ENCODE measurements around the gene PAX5.

The PAX5 gene

GRCh38 chr9:36956908-36957307, 77.2 kb downstream of the PAX5 start:
- H3K9me3 Mint-ChIP-seq, result no peaks in the 10 kb centered on the region
- no peak for ATAC-seq
- H3K4me3 Mint-ChIP-seq, result no peak overlapping the region
- peaks cover 37% of the 10 kb centered on the region for H3K27me3 Mint-ChIP-seq
- peaks cover 2% of the 10 kb centered on the region for H3K36me3 Mint-ChIP-seq (ENCODE audit: low read depth)
- no peaks in the 10 kb centered on the region for H3K4me1 Mint-ChIP-seq
- no peak overlapping the region for H3K27ac Mint-ChIP-seq
- DNase-seq, result no peak

- no peak for DNase-seq
- Mint-ChIP-seq H3K36me3 (ENCODE audit: low read depth) (peaks cover 2% of the 10 kb centered on the region), H3K27me3 (peaks cover 29% of the 10 kb centered on the region), H3K4me3 (no peak overlapping the region), H3K4me1 (peaks cover 12% of the 10 kb centered on the region), H3K9me3 (no peaks in the 10 kb centered on the region), H3K27ac (no peak overlapping the region)
- ATAC-seq, result no peak
Observed at GRCh38 chr9:36950389-36950788, 83.7 kb downstream of the PAX5 start.

GRCh38 chr9:36949466-36949865, 84.6 kb downstream of the PAX5 start:
- Mint-ChIP-seq H3K9me3 (no peaks in the 10 kb centered on the region), H3K36me3 (ENCODE audit: low read depth) (peaks cover 1% of the 10 kb centered on the region), H3K27ac (no peak overlapping the region), H3K4me3 (no peak overlapping the region), H3K4me1 (peaks cover 12% of the 10 kb centered on the region), H3K27me3 (peaks cover 25% of the 10 kb centered on the region)
- ATAC-seq, result no peak
- no peak for DNase-seq

GRCh38 chr9:36948051-36948450, 86.0 kb downstream of the PAX5 start:
- Mint-ChIP-seq H3K4me3 (no peak overlapping the region), H3K27ac (no peak overlapping the region), H3K4me1 (peaks cover 12% of the 10 kb centered on the region), H3K27me3 (peaks cover 14% of the 10 kb centered on the region), H3K9me3 (no peaks in the 10 kb centered on the region), H3K36me3 (ENCODE audit: low read depth) (no peaks in the 10 kb centered on the region)
- DNase-seq, result no peak
- no peak for ATAC-seq

- ATAC-seq, result no peak
- Mint-ChIP-seq H3K4me3 (no peak overlapping the region), H3K4me1 (peaks cover 12% of the 10 kb centered on the region), H3K27ac (no peak overlapping the region), H3K36me3 (ENCODE audit: low read depth) (no peaks in the 10 kb centered on the region), H3K27me3 (peaks cover 6% of the 10 kb centered on the region), H3K9me3 (no peaks in the 10 kb centered on the region)
- no peak for DNase-seq
Observed at GRCh38 chr9:36946653-36947052, 87.4 kb downstream of the PAX5 start.

- no peak for ATAC-seq
- no peak overlapping the region for H3K4me3 Mint-ChIP-seq
Observed at GRCh38 chr9:36945999-36946398, 88.1 kb downstream of the PAX5 start.

GRCh38 chr9:36942891-36943290, 91.2 kb downstream of the PAX5 start:
- Mint-ChIP-seq H3K27me3 (peaks cover 2% of the 10 kb centered on the region), H3K4me3 (no peak overlapping the region), H3K9me3 (no peaks in the 10 kb centered on the region), H3K36me3 (ENCODE audit: low read depth) (no peaks in the 10 kb centered on the region), H3K4me1 (peaks cover 8% of the 10 kb centered on the region), H3K27ac (no peak overlapping the region)
- DNase-seq (no peak), ATAC-seq (peak; percentile 25)

More at GRCh38 chr9:36945999-36946398, 88.1 kb downstream of the PAX5 start:
- Mint-ChIP-seq H3K27ac (no peak overlapping the region), H3K27me3 (peaks cover 6% of the 10 kb centered on the region), H3K4me1 (peaks cover 12% of the 10 kb centered on the region), H3K36me3 (ENCODE audit: low read depth) (no peaks in the 10 kb centered on the region), H3K9me3 (no peaks in the 10 kb centered on the region)
- DNase-seq, result no peak

- Mint-ChIP-seq H3K27ac (no peak overlapping the region), H3K27me3 (peaks cover 4% of the 10 kb centered on the region), H3K36me3 (ENCODE audit: low read depth) (no peaks in the 10 kb centered on the region)
Observed at GRCh38 chr9:36941441-36941840, 92.6 kb downstream of the PAX5 start.

GRCh38 chr9:36940881-36941280, 93.2 kb downstream of the PAX5 start:
- Mint-ChIP-seq H3K4me3 (no peak overlapping the region), H3K36me3 (ENCODE audit: low read depth) (no peaks in the 10 kb centered on the region), H3K27me3 (peaks cover 4% of the 10 kb centered on the region), H3K9me3 (no peaks in the 10 kb centered on the region), H3K27ac (no peak overlapping the region), H3K4me1 (peaks cover 3% of the 10 kb centered on the region)
- ATAC-seq (no peak), DNase-seq (no peak)

More at GRCh38 chr9:36941441-36941840, 92.6 kb downstream of the PAX5 start:
- ATAC-seq (no peak), DNase-seq (no peak)
- peaks cover 5% of the 10 kb centered on the region for H3K4me1 Mint-ChIP-seq
- H3K4me3 Mint-ChIP-seq, result no peak overlapping the region
- H3K9me3 Mint-ChIP-seq, result no peaks in the 10 kb centered on the region

- peaks cover 4% of the 10 kb centered on the region for H3K27me3 Mint-ChIP-seq
- no peak overlapping the region for H3K4me3 Mint-ChIP-seq
- H3K9me3 Mint-ChIP-seq, result no peaks in the 10 kb centered on the region
- H3K4me1 Mint-ChIP-seq, result peaks cover 4% of the 10 kb centered on the region
- ATAC-seq (no peak), DNase-seq (no peak)
- no peak overlapping the region for H3K27ac Mint-ChIP-seq
- no peaks in the 10 kb centered on the region for H3K36me3 Mint-ChIP-seq (ENCODE audit: low read depth)
Observed at GRCh38 chr9:36940500-36940853, 93.6 kb downstream of the PAX5 start.

- no peak overlapping the region for H3K4me3 Mint-ChIP-seq
- no peak overlapping the region for H3K27ac Mint-ChIP-seq
- peaks cover 9% of the 10 kb centered on the region for H3K4me1 Mint-ChIP-seq
- DNase-seq, result no peak
- H3K27me3 Mint-ChIP-seq, result peaks cover 3% of the 10 kb centered on the region
- H3K36me3 Mint-ChIP-seq (ENCODE audit: low read depth), result no peaks in the 10 kb centered on the region
- no peak for ATAC-seq
- H3K9me3 Mint-ChIP-seq, result no peaks in the 10 kb centered on the region
Observed at GRCh38 chr9:36939655-36940499, 94.2 kb downstream of the PAX5 start.

GRCh38 chr9:36939214-36939613, 94.9 kb downstream of the PAX5 start:
- DNase-seq, result no peak
- H3K27me3 Mint-ChIP-seq, result peaks cover 2% of the 10 kb centered on the region
- H3K4me1 Mint-ChIP-seq, result peaks cover 12% of the 10 kb centered on the region
- H3K9me3 Mint-ChIP-seq, result no peaks in the 10 kb centered on the region
- H3K36me3 Mint-ChIP-seq (ENCODE audit: low read depth), result no peaks in the 10 kb centered on the region
- H3K4me3 Mint-ChIP-seq, result no peak overlapping the region
- no peak overlapping the region for H3K27ac Mint-ChIP-seq
- ATAC-seq, result no peak

- H3K4me1 Mint-ChIP-seq, result peaks cover 12% of the 10 kb centered on the region
- H3K27ac Mint-ChIP-seq, result no peak overlapping the region
- no peaks in the 10 kb centered on the region for H3K9me3 Mint-ChIP-seq
- ATAC-seq (no peak), DNase-seq (no peak)
- H3K4me3 Mint-ChIP-seq, result no peak overlapping the region
- H3K36me3 Mint-ChIP-seq (ENCODE audit: low read depth), result no peaks in the 10 kb centered on the region
- H3K27me3 Mint-ChIP-seq, result peaks cover 2% of the 10 kb centered on the region
Observed at GRCh38 chr9:36938617-36939016, 95.5 kb downstream of the PAX5 start.

GRCh38 chr9:36937951-36938350, 96.1 kb downstream of the PAX5 start:
- ATAC-seq, result no peak
- DNase-seq, result no peak
- H3K36me3 Mint-ChIP-seq (ENCODE audit: low read depth), result peaks cover 3% of the 10 kb centered on the region
- H3K4me3 Mint-ChIP-seq, result no peak overlapping the region
- peaks cover 12% of the 10 kb centered on the region for H3K4me1 Mint-ChIP-seq
- no peak overlapping the region for H3K27ac Mint-ChIP-seq
- H3K27me3 Mint-ChIP-seq, result peaks cover 2% of the 10 kb centered on the region
- no peaks in the 10 kb centered on the region for H3K9me3 Mint-ChIP-seq

GRCh38 chr9:36937346-36937745, 96.7 kb downstream of the PAX5 start:
- Mint-ChIP-seq H3K36me3 (ENCODE audit: low read depth) (peaks cover 3% of the 10 kb centered on the region), H3K4me1 (peaks cover 12% of the 10 kb centered on the region), H3K27ac (no peak overlapping the region), H3K27me3 (peaks cover 2% of the 10 kb centered on the region), H3K9me3 (peaks cover 1% of the 10 kb centered on the region), H3K4me3 (no peak overlapping the region)
- ATAC-seq, result no peak
- no peak for DNase-seq

GRCh38 chr9:36936498-36936831, 97.6 kb downstream of the PAX5 start:
- Mint-ChIP-seq H3K27ac (no peak overlapping the region), H3K27me3 (peaks cover 2% of the 10 kb centered on the region), H3K4me3 (no peak overlapping the region), H3K4me1 (peaks cover 12% of the 10 kb centered on the region), H3K9me3 (peaks cover 4% of the 10 kb centered on the region), H3K36me3 (ENCODE audit: low read depth) (peaks cover 6% of the 10 kb centered on the region)
- no peak for ATAC-seq
- no peak for DNase-seq

Measured in activated naive CD8-positive, alpha-beta T cell treated with anti-CD3 and anti-CD28 coated beads, Interleukin-2, amount 50 U/mL, for 24 hours (primary cell).